ENCODE data around the gene ABHD6. TPM values are rescaled to one million over a fixed set of nuclear protein-coding genes. Genes with fewer than 3 reads are reported as not detected.

ABHD6 gene
- total and polyA plus RNA-seq, 9 of the 15 experiments (the other 6 are each of a cell fraction or from before 2014, with no cell fraction given), result 0.53 to 3.6 (median 2.5) TPM

DNA sequence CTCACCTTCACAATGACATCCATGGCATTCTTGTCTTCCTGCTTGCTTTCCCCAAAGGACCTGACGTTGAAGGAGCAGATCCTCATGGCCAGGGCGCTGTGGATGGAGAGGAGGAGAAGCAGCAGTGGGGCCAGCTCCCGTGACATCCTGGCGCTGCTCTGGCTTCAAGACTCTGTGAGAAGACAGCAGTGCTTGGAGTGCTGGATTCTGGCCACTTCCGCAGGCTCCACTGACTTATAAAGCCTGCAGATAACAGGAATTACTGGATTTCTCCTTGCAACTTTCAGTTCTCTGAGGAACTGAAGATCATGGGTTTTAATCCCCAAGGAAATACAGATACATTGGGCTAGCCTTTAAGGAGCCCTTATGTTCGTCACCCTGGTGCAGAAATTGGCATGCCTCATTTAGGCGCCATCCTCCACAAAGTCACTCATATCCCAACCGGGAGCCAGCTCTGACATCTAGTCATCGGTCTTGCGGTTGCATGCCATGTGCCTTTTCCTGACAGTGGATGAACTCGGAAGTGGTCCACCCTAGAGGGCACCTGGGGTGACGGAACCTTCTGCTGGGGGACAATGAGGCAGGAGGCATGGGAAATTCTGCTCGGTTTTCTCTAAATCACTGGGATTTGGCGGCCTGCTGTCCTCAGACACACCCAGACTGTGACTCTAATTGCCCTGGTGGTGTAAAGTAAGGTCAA lies 26.7 kb upstream of the ABHD6 start, which contains the start of gene DNASE1L3:
TSS of gene DNASE1L3 (minus strand) at position 212 of the 700 bp plus-strand sequence. CDS start at position 146, 66 bp downstream.
- BruUV-seq (replicated peaks), result no TSS peak
- in situ Hi-C loops (cut with MboI) (no loop called here), intact Hi-C loops (cut with micrococcal nuclease) (no loop called here)
- Histone ChIP-seq H3K4me3 (no peak within 1 kb of the TSS), H3K4me1 (replicated peaks in 1 of 2; ENCODE audit: control insufficient read depth in 2 of 2, insufficient read depth in 2 of 2, low read length in 2 of 2) (no peaks in the 10 kb centered on the region), H4K20me1 (replicated peaks; ENCODE audit: control insufficient read depth, insufficient read depth, low read length) (no peaks in the 10 kb centered on the region), H3K9ac (ENCODE audit: insufficient read depth in 1 of 2, low read depth in 2 of 2, low read length in 2 of 2) (no peak within 1 kb of the TSS), H3K27me3 (ENCODE audit: control insufficient read depth in 2 of 2, insufficient read depth in 2 of 2, low read length in 2 of 2) (peaks cover 4 to 43% of the 10 kb centered on the region in 2 experiments; a peak in 4 of 5 replicates), H2AFZ (ENCODE audit: low read depth, low read length) (no peak within 1 kb of the TSS), H3K79me2 (ENCODE audit: control insufficient read depth, insufficient read depth, low read length) (no peaks in the 10 kb centered on the region), H3K9me1 (ENCODE audit: control insufficient read depth, insufficient read depth, low read length) (no peaks in the 10 kb centered on the region), H3K27ac (ENCODE audit: extremely low read depth, low read depth, low read length) (no peak within 1 kb of the TSS), H3K4me2 (ENCODE audit: insufficient read depth, low read length) (no peak within 1 kb of the TSS), H3K9me3 (replicated peaks; ENCODE audit: control insufficient read depth, insufficient read depth, low read depth, low read length) (no peaks in the 10 kb centered on the region), H3K36me3 (ENCODE audit: control insufficient read depth, insufficient read depth, low read length) (no peaks in the 10 kb centered on the region)
- TF ChIP-seq, protein P1, sequence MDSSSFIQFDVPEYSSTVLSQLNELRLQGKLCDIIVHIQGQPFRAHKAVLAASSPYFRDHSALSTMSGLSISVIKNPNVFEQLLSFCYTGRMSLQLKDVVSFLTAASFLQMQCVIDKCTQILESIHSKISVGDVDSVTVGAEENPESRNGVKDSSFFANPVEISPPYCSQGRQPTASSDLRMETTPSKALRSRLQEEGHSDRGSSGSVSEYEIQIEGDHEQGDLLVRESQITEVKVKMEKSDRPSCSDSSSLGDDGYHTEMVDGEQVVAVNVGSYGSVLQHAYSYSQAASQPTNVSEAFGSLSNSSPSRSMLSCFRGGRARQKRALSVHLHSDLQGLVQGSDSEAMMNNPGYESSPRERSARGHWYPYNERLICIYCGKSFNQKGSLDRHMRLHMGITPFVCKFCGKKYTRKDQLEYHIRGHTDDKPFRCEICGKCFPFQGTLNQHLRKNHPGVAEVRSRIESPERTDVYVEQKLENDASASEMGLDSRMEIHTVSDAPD (CRISPR knock-in tag; IDR thresholded peaks at IDR 0.05), result no peak
- TF ChIP-seq STAT5A (IDR thresholded peaks at IDR 0.05; ENCODE audit: borderline replicate concordance, low read length) (no peak), ZNF121 (CRISPR knock-in tag; conservative IDR thresholded peaks at IDR 0.05) (no peak), POU5F1 (IDR thresholded peaks at IDR 0.05; ENCODE audit: borderline replicate concordance, low read depth, low read length, partially characterized antibody) (no peak), ZNF274 (IDR thresholded peaks at IDR 0.05; ENCODE audit: borderline replicate concordance, low read depth, low read length) (no peak), MYC (IDR thresholded peaks at IDR 0.05; ENCODE audit: low read depth, low read length) (no peak), MYC (CRISPR knock-in tag; IDR thresholded peaks at IDR 0.05; ENCODE audit: borderline replicate concordance, low read depth) (no peak), SOX6 (IDR thresholded peaks at IDR 0.05) (no peak)
- TF ChIP-seq, protein P2, sequence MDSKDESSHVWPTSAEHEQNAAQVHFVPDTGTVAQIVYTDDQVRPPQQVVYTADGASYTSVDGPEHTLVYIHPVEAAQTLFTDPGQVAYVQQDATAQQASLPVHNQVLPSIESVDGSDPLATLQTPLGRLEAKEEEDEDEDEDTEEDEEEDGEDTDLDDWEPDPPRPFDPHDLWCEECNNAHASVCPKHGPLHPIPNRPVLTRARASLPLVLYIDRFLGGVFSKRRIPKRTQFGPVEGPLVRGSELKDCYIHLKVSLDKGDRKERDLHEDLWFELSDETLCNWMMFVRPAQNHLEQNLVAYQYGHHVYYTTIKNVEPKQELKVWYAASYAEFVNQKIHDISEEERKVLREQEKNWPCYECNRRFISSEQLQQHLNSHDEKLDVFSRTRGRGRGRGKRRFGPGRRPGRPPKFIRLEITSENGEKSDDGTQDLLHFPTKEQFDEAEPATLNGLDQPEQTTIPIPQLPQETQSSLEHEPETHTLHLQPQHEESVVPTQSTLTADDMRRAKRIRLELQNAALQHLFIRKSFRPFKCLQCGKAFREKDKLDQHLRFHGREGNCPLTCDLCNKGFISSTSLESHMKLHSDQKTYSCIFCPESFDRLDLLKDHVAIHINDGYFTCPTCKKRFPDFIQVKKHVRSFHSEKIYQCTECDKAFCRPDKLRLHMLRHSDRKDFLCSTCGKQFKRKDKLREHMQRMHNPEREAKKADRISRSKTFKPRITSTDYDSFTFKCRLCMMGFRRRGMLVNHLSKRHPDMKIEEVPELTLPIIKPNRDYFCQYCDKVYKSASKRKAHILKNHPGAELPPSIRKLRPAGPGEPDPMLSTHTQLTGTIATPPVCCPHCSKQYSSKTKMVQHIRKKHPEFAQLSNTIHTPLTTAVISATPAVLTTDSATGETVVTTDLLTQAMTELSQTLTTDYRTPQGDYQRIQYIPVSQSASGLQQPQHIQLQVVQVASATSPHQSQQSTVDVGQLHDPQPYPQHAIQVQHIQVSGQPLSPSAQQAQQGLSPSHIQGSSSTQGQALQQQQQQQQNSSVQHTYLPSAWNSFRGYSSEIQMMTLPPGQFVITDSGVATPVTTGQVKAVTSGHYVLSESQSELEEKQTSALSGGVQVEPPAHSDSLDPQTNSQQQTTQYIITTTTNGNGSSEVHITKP (IDR thresholded peaks at IDR 0.05; ENCODE audit: partially characterized antibody), result no peak
- DNase-seq (ENCODE audit: extremely low read depth in 1 of 4, low spot score in 3 of 4), result no peak
- CTCF ChIA-PET (ENCODE audit: low intra/inter-chr PET ratio), result no interaction called here
- FAIRE-seq, result no peak
- 13% methylated on average over 13 of the region's 14 CpGs for WGBS (ENCODE audit: insufficient coverage, low coverage, missing lambda C conversion rate)
- no peak for ATAC-seq
- POLR2A ChIA-PET, result interaction anchor here (0.7 kb wide), 1 partner anchor 107 kb away, joined by 4 read pairs; no protein-coding TSS in a partner anchor

Measured in K562 (cell line).